Breast epithelium (tissue), 3 donors: ENCODE data around the gene NFIC.

ENCODE experiments used
- POLR2AphosphoS5 ChIP-seq, 3 donors: sonication (generic); formaldehyde crosslinking; IDR thresholded peaks; one replicate each; pipeline ENCODE4 v1.6.1; 2017; ENCODE audit warnings: antibody characterized with exemption in 3 of 3
- TF ChIP-seq, protein P1 (sequence below), 3 donors: fragments of 450-650 bp; IDR thresholded peaks; one replicate each; pipeline ENCODE4 v1.5.1; 2016 to 2017; ENCODE audit warnings: antibody characterized with exemption in 3 of 3, mild to moderate bottlenecking in 3 of 3, moderate library complexity in 3 of 3

DNA sequence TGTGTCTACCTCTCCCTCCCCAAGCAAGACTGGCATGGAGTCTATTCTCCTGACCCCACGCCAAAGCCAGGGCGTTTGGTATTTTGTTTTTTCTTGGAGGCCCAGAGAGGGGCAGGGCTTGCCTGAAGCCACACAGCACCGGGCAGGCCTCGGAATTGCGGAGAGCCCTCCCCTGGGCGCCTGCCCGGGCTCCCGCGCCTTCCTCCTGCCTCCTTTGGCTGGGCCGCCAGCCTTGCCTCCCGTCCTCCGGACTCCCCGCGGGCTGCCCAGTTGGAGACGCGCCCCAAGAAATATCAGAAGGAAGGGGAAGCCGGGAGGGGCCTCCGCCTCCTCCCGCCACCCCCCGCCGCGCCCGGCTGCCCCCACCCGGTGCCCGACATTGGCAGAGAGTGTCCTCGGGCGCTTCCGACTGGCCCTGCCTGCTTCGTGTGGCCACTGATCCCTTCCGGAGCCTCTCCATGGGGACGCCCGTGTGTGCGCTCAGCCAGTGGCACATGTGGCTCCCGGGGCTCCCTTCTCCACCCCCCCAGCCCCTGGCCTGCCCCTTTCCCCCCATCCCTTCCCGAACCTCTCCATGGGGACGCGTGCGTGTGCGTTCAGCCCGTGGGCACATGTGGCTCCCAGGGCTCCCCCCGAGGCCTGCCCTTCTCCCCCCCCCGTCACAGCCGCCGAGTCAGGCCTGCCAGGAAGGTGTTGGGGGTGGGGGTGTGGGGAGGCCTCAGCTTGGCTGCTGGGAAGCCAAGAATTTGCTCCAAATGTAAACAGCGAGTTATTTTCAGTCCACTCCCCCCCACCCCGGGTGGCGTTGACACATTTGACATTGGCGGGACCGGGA, 37.3 kb downstream of the NFIC start:
- TF ChIP-seq, protein P1, sequence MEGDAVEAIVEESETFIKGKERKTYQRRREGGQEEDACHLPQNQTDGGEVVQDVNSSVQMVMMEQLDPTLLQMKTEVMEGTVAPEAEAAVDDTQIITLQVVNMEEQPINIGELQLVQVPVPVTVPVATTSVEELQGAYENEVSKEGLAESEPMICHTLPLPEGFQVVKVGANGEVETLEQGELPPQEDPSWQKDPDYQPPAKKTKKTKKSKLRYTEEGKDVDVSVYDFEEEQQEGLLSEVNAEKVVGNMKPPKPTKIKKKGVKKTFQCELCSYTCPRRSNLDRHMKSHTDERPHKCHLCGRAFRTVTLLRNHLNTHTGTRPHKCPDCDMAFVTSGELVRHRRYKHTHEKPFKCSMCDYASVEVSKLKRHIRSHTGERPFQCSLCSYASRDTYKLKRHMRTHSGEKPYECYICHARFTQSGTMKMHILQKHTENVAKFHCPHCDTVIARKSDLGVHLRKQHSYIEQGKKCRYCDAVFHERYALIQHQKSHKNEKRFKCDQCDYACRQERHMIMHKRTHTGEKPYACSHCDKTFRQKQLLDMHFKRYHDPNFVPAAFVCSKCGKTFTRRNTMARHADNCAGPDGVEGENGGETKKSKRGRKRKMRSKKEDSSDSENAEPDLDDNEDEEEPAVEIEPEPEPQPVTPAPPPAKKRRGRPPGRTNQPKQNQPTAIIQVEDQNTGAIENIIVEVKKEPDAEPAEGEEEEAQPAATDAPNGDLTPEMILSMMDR (IDR thresholded peaks at IDR 0.05), result no peak
- peak; percentile 65 to 96 (median 72) for TF ChIP-seq POLR2AphosphoS5 (IDR thresholded peaks at IDR 0.05)
